KMS-11 (cell line): Measurements from ENCODE around the gene EVI5.

Experiments
- H2AFZ ChIP-seq: fragments of 200-600 bp; sonication (generic); 2 replicates; pipeline ENCODE4 v1.6.1; 2016; ENCODE audit warnings: antibody characterized with exemption, mixed run types, low read depth
- H3K27ac ChIP-seq: fragments of 200-600 bp; sonication (generic); 2 replicates; pipeline ENCODE4 v1.6.1; 2016; ENCODE audit warnings: mild to moderate bottlenecking, mixed run types
- H3K27me3 ChIP-seq: fragments of 200-600 bp; sonication (generic); 2 replicates; pipeline ENCODE4 v1.6.1; 2017; ENCODE audit warnings: mild to moderate bottlenecking, low read depth, mixed run types, moderate library complexity; ENCODE audit not compliant: insufficient read depth
- H3K36me3 ChIP-seq: fragments of 200-600 bp; sonication (generic); 2 replicates; pipeline ENCODE4 v1.6.1; 2017; ENCODE audit warnings: mild to moderate bottlenecking, mixed run types; ENCODE audit not compliant: insufficient read depth
- H3K4me1 ChIP-seq: fragments of 200-600 bp; sonication (generic); 2 replicates; pipeline ENCODE4 v1.6.1; 2016; ENCODE audit warnings: mild to moderate bottlenecking, low read depth, mixed run types; ENCODE audit not compliant: poor library complexity, severe bottlenecking
- H3K4me2 ChIP-seq: fragments of 200-600 bp; sonication (generic); 2 replicates; pipeline ENCODE4 v1.7.0; 2016; ENCODE audit warnings: mild to moderate bottlenecking, mixed run types
- H3K4me3 ChIP-seq: fragments of 200-600 bp; sonication (generic); IDR thresholded peaks from 2 replicates; pipeline ENCODE4 v1.6.1; 2017; ENCODE audit warnings: low read depth, low read length, mixed read lengths; ENCODE audit not compliant: insufficient read depth
- H3K79me2 ChIP-seq: fragments of 200-600 bp; sonication (generic); 2 replicates; pipeline ENCODE4 v1.6.1; 2016; ENCODE audit warnings: low read depth, mixed run types; ENCODE audit not compliant: insufficient read depth
- H3K9ac ChIP-seq: fragments of 200-600 bp; sonication (generic); 2 replicates; pipeline ENCODE4 v1.6.1; 2016; ENCODE audit warnings: mild to moderate bottlenecking, mixed run types
- H4K20me1 ChIP-seq: fragments of 200-600 bp; sonication (generic); 2 replicates; pipeline ENCODE4 v1.6.1; 2016; ENCODE audit warnings: mild to moderate bottlenecking, mixed run types; ENCODE audit not compliant: insufficient read depth
- TF ChIP-seq, protein P1 (sequence below): fragments of 200-600 bp; sonication (generic); conservative IDR thresholded peaks from 2 replicates; pipeline ENCODE4 v1.6.1; 2017; ENCODE audit warnings: low read depth, mild to moderate bottlenecking, antibody characterized with exemption, low read length, moderate library complexity, mixed read lengths

Gene EVI5

DNA sequence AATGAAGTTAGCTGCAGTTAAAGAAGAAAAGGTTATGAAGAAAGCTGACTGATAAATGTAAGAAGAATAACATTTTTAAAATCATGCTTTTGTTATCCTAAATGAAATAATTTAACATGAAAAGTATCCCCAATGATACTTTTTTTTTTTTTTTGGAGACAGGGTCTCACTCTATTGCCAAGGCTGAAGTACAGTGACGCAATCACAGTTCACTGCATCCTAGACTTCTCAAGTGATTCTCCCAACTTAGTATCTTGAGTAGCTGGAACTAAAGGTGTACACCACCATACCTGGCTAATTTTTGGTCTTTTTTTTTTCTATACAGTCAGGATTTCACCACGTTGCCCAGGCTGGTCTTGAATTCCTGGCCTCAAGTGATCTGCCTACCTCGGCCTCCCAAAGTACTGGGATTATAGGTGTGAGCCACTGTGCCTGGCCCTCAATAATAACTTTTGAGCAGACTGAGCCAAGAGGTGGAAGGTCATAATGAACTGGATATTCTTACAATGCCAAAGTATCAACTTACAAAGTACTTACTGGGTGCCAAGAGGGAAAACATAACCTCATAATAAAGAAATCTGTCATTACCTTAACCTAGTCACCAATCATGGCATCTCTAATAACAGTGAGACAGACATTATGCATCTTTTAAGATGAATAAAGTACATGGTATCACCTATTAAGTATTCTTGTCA lies 94.5 kb downstream of the EVI5 start:
- H3K4me1 ChIP-seq = no peaks in the 10 kb centered on the region
- H3K27ac ChIP-seq = no peak overlapping the region
- no peaks in the 10 kb centered on the region for H3K79me2 ChIP-seq
- TF ChIP-seq, protein P1, sequence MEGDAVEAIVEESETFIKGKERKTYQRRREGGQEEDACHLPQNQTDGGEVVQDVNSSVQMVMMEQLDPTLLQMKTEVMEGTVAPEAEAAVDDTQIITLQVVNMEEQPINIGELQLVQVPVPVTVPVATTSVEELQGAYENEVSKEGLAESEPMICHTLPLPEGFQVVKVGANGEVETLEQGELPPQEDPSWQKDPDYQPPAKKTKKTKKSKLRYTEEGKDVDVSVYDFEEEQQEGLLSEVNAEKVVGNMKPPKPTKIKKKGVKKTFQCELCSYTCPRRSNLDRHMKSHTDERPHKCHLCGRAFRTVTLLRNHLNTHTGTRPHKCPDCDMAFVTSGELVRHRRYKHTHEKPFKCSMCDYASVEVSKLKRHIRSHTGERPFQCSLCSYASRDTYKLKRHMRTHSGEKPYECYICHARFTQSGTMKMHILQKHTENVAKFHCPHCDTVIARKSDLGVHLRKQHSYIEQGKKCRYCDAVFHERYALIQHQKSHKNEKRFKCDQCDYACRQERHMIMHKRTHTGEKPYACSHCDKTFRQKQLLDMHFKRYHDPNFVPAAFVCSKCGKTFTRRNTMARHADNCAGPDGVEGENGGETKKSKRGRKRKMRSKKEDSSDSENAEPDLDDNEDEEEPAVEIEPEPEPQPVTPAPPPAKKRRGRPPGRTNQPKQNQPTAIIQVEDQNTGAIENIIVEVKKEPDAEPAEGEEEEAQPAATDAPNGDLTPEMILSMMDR = no peak
- no peak overlapping the region for H3K4me3 ChIP-seq
- no peak overlapping the region for H2AFZ ChIP-seq
- no peaks in the 10 kb centered on the region for H3K36me3 ChIP-seq
- H3K4me2 ChIP-seq = no peak overlapping the region
- H4K20me1 ChIP-seq = no peaks in the 10 kb centered on the region
- H3K9ac ChIP-seq = no peak overlapping the region
- H3K27me3 ChIP-seq = no peaks in the 10 kb centered on the region

DNA sequence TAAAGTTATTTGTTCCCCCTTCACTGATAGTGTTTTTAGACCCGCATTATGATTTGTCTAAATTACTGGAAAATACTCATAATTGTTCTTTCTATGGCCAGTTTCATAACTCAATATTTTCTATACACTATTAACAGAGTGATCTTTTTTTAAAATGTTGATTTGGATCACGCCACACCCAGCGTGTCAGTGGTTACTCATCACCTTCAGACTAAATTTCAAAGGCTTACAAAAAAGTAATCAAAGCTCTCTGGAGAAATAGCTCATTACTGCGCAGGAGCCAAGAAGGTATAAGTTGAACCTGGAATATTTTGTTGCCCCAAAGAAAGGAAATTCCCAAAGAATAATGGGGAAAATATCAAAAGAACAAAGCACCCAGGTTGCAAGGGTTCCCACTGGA lies 104.9 kb downstream of the EVI5 start:
- TF ChIP-seq, protein P1 = no peak
- Histone ChIP-seq H3K9ac (no peak overlapping the region), H3K27me3 (no peaks in the 10 kb centered on the region), H3K79me2 (no peaks in the 10 kb centered on the region), H3K4me2 (no peak overlapping the region), H3K36me3 (no peaks in the 10 kb centered on the region), H4K20me1 (no peaks in the 10 kb centered on the region), H3K4me3 (no peak overlapping the region), H3K4me1 (no peaks in the 10 kb centered on the region), H3K27ac (no peak overlapping the region), H2AFZ (no peak overlapping the region)

DNA sequence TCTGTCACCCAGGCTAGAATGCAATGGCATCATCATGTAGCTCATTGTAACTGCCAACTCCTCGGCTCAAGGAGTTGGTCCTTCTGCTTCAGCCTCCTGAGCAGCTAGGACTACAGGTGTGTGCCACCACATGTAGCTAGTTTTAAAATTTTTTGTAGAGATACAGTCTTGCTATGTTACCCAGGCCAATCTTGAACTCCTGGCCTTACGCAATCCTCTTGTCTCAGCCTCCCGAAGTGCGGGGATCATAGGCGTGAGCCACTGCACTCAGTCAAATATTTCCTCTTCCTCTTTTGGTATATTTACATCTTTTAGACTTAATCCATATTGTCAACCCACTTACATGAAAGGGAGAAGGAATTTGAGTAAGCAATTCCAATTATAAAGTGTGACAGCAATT lies 121.1 kb downstream of the EVI5 start:
- Histone ChIP-seq H4K20me1 (no peaks in the 10 kb centered on the region), H3K79me2 (no peaks in the 10 kb centered on the region), H3K9ac (no peak overlapping the region), H3K4me1 (peaks cover 6% of the 10 kb centered on the region), H3K27me3 (no peaks in the 10 kb centered on the region), H3K36me3 (no peaks in the 10 kb centered on the region), H3K27ac (no peak overlapping the region), H3K4me3 (no peak overlapping the region), H3K4me2 (no peak overlapping the region), H2AFZ (no peak overlapping the region)
- TF ChIP-seq, protein P1 = no peak

DNA sequence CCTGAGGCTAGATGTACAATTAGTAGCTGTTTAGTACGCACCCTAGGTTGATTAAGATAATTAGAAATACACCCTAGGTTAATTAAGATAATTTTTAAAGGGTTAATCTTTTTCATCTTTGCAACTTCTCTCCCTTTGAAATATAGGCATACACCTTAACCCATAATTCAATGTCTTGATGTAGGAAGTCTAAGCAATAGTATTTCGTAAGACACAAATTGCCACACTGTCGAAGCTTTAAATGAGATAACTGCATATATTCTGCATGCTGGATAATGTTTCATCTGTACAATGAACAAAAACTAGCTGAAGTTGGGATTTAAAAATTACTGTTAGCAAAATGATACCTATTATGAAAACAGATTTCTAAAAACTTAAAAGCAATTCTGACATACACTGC lies 122.9 kb downstream of the EVI5 start:
- Histone ChIP-seq H3K4me3 (no peak overlapping the region), H4K20me1 (no peaks in the 10 kb centered on the region), H3K9ac (no peak overlapping the region), H3K79me2 (no peaks in the 10 kb centered on the region), H2AFZ (no peak overlapping the region), H3K27me3 (no peaks in the 10 kb centered on the region), H3K36me3 (no peaks in the 10 kb centered on the region), H3K4me1 (peaks cover 6% of the 10 kb centered on the region), H3K27ac (no peak overlapping the region), H3K4me2 (no peak overlapping the region)
- TF ChIP-seq, protein P1 = no peak
